HEK293 (cell line): Measurements from ENCODE around the gene CALB2.

Experiments used
- CTCF ChIA-PET: fragments of 350-600 bp; formaldehyde crosslinking; extraction: SDS; loops from one replicate; lab custom pipeline; 2021; ENCODE audit warnings: antibody characterized with exemption; lab: Yijun Ruan, JAX
- POLR2A ChIA-PET: fragments of 300-600 bp; formaldehyde crosslinking; extraction: SDS; loops from one replicate; lab custom pipeline; 2020; ENCODE audit warnings: antibody characterized with exemption, inconsistent platforms; lab: Yijun Ruan, JAX
- H3K27ac ChIP-seq: fragments of 200-500 bp; sonication (Bioruptor generic); 2 replicates; pipeline ENCODE4 v1.5.1; 2014; ENCODE audit warnings: low read depth, low read length, control low read depth, inconsistent platforms; ENCODE audit errors: extremely low read depth
- H3K36me3 ChIP-seq, 2 experiments: fragments of 200-500 bp in 1 of 2; sonication (Bioruptor generic) in 1 of 2; 1 replicate in 1 of 2; 2 replicates in 1 of 2; pipeline ENCODE4 v1.5.1; 2014 to 2017; ENCODE audit warnings: inconsistent platforms in 2 of 2, low read length in 2 of 2; ENCODE audit not compliant: control insufficient read depth in 2 of 2, insufficient read depth in 1 of 2
- H3K4me1 ChIP-seq: fragments of 200-500 bp; sonication (Bioruptor generic); 2 replicates; pipeline ENCODE4 v1.5.1; 2014; ENCODE audit warnings: mild to moderate bottlenecking, low read length, inconsistent platforms; ENCODE audit not compliant: control insufficient read depth, insufficient read depth
- H3K4me3 ChIP-seq: 2 replicates; pipeline ENCODE4 v1.5.1; 2011; ENCODE audit warnings: low read depth, mild to moderate bottlenecking, control low read depth, low read length, moderate library complexity
- H3K9me3 ChIP-seq: fragments of 200-500 bp; sonication (Bioruptor generic); 2 replicates; pipeline ENCODE4 v1.5.1; 2014; ENCODE audit warnings: low read depth, low read length, inconsistent platforms; ENCODE audit not compliant: control insufficient read depth, insufficient read depth
- CTCF ChIP-seq: fragments of 450-650 bp; formaldehyde crosslinking; IDR thresholded peaks from 2 replicates; pipeline ENCODE4 v1.5.1; 2016; ENCODE audit warnings: missing biosample characterization, missing genetic modification characterization
- MYNN ChIP-seq: fragments of 450-650 bp; formaldehyde crosslinking; IDR thresholded peaks from 2 replicates; pipeline ENCODE4 v1.5.1; 2016; ENCODE audit warnings: missing biosample characterization, missing genetic modification characterization, borderline replicate concordance
- PRDM10 ChIP-seq: fragments of 450-650 bp; formaldehyde crosslinking; IDR thresholded peaks from 2 replicates; pipeline ENCODE4 v1.5.1; 2016; ENCODE audit warnings: missing biosample characterization, missing genetic modification characterization
- REST ChIP-seq: fragments of 450-650 bp; formaldehyde crosslinking; IDR thresholded peaks from 2 replicates; pipeline ENCODE4 v1.5.1; 2016; ENCODE audit warnings: missing biosample characterization, missing genetic modification characterization
- SCRT2 ChIP-seq: fragments of 450-650 bp; formaldehyde crosslinking; IDR thresholded peaks from 2 replicates; pipeline ENCODE4 v1.5.1; 2016; ENCODE audit warnings: missing biosample characterization, missing genetic modification characterization
- ZBTB44 ChIP-seq: fragments of 450-650 bp; IDR thresholded peaks from 2 replicates; pipeline ENCODE4 v1.5.1; 2018; ENCODE audit warnings: missing biosample characterization, mild to moderate bottlenecking, missing genetic modification characterization
- ZBTB7A ChIP-seq: fragments of 450-650 bp; formaldehyde crosslinking; IDR thresholded peaks from 2 replicates; pipeline ENCODE4 v1.5.1; 2016; ENCODE audit warnings: low read depth, missing biosample characterization, missing genetic modification characterization
- ZNF10 ChIP-seq: fragments of 450-650 bp; formaldehyde crosslinking; IDR thresholded peaks from 2 replicates; pipeline ENCODE4 v1.5.1; 2017; ENCODE audit warnings: missing biosample characterization, missing genetic modification characterization
- ZNF37A ChIP-seq: fragments of 450-650 bp; IDR thresholded peaks from 2 replicates; pipeline ENCODE4 v1.5.1; 2018; ENCODE audit warnings: missing biosample characterization, missing genetic modification characterization
- ZNF600 ChIP-seq: fragments of 450-650 bp; formaldehyde crosslinking; IDR thresholded peaks from 2 replicates; pipeline ENCODE4 v1.5.1; 2016; ENCODE audit warnings: missing biosample characterization, missing genetic modification characterization
- ZNF692 ChIP-seq: fragments of 450-650 bp; formaldehyde crosslinking; IDR thresholded peaks from 2 replicates; pipeline ENCODE4 v1.5.1; 2016; ENCODE audit warnings: missing biosample characterization, missing genetic modification characterization

Gene CALB2

GRCh38 chr16:71364133-71364681 is 5.7 kb downstream of the CALB2 start (continued):
- TF ChIP-seq PRDM10 (tag by site-specific recombination) (no peak), ZNF10 (no peak), CTCF (tag by site-specific recombination) (no peak)

- no peaks in the 10 kb centered on the region for H3K4me1 ChIP-seq
- H3K4me3 ChIP-seq = no peak overlapping the region
- no peaks in the 10 kb centered on the region for H3K9me3 ChIP-seq
- ChIA-PET POLR2A (no interaction called here), CTCF (no interaction called here)
- TF ChIP-seq ZNF692 (no peak), ZNF600 (tag by site-specific recombination) (no peak), ZBTB44 (tag by site-specific recombination) (no peak), MYNN (tag by site-specific recombination) (no peak), ZNF37A (tag by site-specific recombination) (no peak), REST (no peak), ZBTB7A (no peak), SCRT2 (tag by site-specific recombination) (no peak)
- no peaks in the 10 kb centered on the region for H3K36me3 ChIP-seq
- no peak overlapping the region for H3K27ac ChIP-seq
Measured at GRCh38 chr16:71365021-71365420, 6.5 kb downstream of the CALB2 start.
